Measurements from ENCODE around the gene SYPL2.
"Not testable (repeated sequence)": the region's sequence is repeated elsewhere in the genome, so short reads cannot be mapped to it uniquely, and the experiment has no call there.

SYPL2 gene

DNA sequence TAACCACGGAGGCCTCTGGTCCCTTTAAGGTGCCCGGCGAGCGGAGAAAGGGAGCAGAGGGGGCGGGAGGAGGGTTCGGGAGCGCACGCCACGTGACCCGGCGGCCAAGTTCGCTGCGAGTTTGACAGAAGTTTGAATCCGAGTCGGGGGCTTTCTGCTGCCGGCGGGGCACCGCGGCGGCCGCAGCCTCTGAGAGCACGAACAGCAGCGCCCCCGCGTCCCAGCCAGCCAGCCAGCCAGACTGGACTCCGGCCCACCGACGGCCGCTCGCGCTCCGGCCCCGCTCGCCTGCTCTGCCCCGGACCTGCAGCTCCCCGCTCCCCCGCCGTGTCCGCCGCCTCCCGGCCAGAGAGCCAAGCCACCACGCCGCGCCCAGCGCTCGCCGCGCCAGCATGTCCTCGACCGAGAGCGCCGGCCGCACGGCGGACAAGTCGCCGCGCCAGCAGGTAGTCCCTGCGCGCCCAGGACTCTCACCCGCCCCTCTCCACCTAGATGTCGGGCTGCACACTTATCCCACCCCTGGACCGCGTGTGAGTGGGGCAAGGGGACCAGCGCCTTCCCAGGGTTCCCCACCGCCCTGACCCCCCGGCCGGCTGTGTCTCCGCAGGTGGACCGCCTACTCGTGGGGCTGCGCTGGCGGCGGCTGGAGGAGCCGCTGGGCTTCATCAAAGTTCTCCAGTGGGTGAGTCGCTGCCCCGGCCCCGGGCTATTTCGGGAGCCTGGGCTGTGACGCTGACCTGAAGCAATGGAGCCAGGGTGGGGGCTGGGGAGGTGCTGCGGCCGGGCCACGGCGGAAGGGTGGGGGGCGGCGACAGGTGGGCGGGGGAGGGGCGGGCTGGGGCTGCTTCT lies at the start of gene SYPL2:
TSS of gene SYPL2 (plus strand) at position 95 of the 849 bp plus-strand sequence. CDS start at position 393, 298 bp downstream.
- DNase-seq, result no peak

DNA sequence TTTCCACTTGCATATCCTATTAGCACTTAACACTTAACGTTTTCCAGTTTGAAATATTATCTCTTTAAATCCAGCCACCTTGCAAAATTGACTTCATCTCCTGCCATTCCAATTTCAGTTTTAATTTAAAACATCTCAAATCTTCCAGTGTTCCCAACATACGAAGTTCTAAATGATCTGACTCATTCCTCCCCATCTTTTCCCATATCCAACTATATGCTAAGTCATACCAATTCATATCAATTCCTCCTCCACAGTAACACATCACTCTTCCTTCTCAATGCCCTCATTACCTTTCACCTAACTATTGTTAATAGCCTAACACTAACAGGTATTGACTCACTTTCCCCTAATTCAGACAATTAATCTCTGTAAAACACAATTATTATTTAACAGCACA lies 42.8 kb upstream of the SYPL2 start:
- DNase-seq, result no peak

DNA sequence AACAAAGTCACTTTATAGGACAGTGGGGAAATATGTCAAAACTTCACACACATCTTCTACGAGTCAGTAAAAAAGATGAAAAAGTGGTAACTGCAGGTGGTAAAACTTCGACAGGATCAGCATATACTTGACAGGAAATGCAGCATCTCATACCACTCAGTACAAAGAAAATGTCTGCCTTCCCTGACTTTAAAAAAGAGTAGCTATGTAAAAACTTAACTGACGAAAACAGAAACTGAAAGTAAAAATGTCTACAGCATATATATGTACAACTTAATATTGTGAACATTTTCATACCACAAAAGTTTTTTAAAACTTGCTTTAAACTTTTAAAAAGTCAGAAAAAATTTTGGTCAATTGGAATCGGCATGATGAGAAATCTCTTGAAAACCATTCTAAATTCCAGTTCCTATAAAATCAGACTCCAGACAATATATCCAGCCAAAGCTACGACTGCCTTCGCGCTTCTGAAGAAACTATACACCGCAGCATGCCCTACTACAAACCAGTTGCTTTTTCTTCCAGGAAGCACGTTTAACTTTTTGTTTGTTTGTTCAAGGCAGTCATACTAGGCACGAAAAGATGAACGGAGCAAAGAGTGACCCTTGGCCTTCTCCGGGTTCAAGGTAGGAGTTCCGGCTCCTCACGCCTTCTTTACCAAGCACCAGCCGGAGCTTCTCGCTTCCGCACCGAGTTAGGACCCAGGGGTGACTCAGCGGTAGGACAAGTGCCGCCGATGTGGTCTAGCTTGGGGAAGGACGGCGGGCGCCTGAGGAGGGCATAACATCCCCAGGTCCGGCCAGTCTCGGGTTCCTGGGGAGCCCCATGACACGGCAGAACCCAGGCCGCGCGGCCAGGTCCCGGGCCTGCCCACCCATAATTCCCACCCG lies 40.7 kb upstream of the SYPL2 start:
- no peak for DNase-seq

DNA sequence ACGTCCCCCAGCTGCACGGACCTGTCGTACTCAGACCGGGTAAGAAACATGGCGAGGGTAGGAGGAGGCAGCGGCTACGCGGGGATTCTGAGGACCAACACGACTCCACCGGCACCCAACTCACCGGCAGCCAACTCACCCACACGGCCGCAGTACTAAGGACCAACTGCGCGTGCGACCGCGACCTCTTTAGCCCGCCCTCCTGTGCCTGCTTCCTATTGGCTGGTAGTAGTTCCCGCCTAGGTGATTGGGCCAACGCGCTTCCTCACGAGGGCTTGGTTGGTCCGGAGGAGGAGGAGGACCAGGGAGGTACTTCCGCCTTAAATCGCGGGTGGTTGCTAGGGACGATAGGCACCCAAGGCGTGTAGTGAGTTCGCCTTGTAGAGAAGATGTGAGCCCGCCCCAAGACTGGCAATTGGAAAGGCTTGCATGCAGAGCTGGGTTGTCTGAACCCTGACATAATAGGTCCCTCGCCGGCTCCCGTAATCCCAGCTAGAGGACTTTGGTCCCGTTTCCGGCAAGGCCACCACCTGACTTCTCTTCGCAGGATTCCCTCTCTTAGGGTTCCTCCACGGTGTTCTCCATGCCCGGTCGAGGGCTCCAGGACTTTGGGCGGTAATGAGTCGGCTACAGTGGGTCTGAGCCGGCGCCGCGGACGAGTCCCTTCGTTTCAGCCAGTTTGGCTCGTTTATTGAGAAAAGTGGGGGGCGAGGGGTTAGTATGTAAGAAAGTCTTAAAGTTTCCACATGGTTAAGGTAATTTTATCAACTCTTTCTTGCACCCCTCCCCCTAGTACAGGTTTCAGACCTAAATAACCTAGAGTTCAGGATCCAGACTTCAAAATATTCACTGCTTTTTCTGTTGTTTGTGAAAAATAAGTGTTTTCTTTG lies 39.8 kb upstream of the SYPL2 start, which contains the start of gene PSMA5:
TSS of gene PSMA5 (minus strand) at position 168 of the 890 bp plus-strand sequence. CDS start at position 50, 118 bp downstream.
- peak; percentile 99 for DNase-seq

DNA sequence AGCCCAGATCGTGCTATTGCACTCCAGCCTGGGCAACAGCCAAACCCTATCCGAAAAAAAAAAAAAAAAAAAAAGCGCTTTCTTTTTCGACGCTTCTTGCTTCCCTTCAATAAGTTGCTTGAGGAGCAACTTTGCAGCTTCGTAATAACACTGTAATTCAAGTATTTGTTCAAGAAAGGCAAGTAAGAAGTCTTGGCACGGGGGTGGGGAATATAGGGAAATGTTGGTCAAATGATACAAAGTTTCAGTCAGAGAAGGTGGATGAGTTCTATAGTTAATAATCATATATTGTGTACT lies 39.2 kb upstream of the SYPL2 start:
- no peak for DNase-seq

DNA sequence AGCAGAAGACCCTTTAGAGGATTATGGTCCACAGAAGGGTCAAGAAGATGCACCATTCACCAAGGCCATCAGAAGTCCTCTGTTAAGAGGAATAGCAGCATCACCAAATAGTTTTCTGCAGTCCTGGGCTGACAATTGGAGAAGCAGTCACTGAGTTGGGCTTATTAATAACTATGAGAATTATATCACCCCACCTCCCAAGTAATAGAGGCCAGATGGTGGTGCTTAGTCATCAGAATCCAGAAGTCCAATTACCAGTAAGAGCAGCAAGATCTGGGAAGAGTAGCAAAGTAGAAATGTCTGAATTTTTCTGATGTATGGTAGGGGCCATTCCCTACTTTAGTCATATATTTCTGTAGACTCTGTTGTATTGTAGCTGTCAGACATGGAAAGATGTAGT lies 34.0 kb upstream of the SYPL2 start:
- peak; percentile 64 for DNase-seq

DNA sequence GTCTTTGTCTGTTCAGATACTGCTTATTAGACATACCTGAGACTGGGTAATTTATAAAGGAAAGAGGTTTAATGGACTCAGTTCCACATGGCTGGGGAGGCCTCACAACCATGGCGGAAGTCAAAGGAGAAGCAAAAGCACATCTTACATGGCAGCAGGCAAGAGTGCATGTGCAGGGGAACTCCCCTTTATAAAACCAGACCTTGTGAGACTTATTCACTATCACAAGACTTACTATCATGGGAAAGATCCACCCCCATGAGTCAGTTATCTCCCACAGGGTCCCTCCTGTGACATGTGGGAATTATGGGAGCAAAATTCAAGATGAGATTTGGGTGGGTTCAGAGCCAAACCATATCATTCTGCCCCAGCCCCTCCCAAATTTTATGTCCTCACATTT lies 33.0 kb upstream of the SYPL2 start:
- no peak for DNase-seq

DNA sequence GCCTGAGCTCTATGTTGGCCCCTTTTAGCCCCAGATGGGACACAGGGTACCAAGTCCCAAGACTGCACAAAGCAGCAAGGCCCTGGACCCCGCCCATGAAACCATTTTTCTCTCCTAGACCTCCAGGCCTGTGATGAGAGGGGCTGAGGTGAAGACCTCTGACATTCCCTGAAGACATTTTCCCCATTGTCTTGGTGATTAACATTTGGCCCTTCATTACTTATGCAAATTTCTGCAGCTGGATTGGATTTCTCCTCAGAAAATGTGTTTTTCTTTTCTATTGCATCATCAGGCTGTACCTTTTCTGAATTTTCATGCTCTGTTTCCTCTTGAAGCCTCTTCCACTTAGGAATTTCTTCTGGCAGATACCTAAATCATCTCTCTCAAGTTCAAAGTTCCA lies 31.9 kb upstream of the SYPL2 start:
- DNase-seq, result no peak

DNA sequence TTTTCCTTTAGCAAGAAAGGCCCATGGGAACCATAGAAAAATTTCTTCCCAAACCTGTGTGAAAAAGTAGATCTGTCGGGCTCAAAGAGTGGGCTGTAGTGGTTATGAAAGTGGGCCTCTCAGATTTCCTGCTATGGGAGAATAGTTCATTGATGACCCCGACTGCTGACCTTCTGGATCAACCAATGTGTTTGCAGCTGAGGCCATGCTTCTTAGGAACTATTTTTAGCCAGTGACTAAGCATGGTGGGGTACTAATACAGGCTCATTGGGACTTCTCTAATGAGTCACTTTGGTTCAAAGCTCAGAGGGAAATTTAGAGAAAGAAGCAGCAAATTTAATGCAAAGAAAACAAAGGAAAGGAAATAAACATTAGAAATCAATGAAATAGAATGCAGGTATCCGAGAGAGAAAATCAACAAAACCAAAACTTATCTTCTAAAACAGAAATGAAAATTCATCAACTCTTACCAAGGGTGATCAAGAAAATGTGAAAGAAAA lies 27.5 kb upstream of the SYPL2 start:
- DNase-seq, result no peak

DNA sequence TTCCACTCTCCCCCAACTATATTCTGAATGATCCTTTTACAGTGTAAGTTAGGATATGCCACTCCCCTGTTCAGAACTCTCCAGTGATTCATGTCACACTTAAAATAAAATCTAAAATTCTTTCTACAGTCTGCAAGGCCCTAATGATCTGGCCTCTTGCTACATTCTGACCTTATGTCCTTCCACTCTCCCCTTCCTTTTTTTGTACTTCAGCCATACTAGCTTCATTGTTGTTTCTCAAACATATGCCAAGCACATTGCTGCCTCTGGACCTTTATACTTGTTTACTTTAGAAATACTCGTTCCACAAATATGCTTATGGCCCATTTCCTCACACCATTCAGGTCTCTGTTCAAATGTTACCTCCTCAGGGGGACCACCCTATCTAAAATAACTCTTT lies 25.3 kb upstream of the SYPL2 start:
- DNase-seq, result no peak

DNA sequence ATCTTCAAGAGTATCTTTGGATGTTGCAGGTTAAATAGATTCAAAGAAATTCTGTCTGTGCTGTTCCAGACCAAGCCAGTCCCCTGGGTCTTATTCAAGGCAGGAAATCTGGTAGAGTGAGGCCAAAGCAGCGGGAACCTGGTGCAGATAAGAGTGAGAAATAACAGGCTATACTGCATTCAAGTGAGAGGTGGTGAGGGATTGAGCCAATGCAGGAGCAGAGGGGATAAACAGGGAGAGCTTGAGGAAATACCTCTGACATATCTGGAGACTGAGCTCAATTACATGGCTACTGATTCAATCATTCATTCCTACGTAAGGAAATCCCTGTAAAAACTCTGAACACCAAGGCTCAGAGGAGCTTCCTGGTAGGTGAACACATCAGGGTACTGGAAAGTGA lies 22.9 kb upstream of the SYPL2 start:
- DNase-seq, result no peak

DNA sequence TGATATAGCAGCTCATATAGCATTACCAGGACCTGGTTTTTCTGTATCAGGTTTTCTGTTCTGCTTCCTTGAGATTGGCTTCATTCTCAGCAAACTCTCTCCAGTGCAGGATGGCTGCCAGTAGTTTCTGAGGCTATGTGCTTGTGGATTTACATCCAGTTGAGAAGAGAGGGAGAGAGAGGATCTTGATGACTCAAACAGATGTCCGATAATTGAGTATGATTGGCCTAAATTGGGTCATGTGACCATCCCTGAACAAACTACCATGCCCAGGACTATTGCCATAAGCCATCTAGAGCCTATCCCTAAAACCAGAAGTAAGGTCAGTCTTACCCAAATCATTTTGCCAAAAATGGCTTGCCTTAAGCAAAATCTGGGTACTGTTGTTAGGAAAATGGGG lies 22.0 kb upstream of the SYPL2 start:
- DNase-seq, result no peak

DNA sequence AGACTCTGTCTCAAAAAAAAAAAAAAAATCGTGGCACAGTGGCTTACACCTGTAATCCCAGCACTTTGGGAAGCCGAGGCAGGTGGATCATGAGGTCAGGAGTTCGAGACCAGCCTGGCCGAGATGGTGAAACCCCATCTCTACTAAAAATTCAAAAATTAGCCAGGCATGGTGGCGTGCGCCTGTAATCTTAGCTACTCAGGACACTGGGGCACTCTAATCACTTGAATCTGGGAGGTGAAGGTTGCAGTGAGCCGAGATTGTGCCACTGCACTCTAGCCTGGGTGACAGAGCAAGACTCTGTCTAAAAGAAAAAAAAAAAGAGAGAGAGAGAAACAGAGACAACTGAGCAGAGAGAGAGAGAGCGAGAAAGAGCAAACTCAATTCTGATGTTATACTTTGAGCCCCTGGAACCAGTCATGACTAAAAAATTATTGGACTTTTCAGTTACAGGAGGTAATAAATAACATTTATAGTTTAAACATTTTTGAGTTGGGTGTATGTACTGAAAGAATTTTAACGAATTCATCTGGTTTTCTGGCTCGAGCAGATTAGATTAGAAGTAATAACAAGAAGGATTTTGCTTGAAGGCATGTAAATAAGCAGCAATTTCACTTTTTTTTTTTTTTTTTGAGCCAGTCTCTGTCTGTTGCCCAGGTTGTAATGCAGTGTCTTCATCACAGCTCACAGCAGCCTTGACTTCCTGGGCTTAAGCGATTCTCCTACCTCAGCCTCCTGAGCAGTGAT lies 20.2 kb upstream of the SYPL2 start:
- not testable (repeated sequence) for DNase-seq

DNA sequence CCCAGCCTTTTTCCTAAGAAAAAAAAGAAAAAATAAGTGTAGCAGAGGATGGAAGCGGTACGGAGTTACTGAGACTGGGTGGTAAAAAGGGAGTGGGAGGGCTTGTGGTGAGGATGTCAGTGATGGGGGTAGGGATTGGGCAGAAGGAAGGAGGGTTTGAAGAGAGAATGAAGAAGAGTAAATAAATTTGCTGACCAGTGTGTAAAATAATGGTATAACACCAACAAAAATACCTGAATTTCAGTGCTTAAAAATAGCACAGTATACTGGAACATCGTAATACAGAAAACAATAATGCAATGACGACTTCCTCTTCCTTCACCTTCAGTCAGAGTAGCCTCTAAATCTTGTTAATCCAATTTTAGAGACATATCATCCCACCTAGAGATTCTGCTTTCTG lies 18.8 kb upstream of the SYPL2 start:
- no peak for DNase-seq

DNA sequence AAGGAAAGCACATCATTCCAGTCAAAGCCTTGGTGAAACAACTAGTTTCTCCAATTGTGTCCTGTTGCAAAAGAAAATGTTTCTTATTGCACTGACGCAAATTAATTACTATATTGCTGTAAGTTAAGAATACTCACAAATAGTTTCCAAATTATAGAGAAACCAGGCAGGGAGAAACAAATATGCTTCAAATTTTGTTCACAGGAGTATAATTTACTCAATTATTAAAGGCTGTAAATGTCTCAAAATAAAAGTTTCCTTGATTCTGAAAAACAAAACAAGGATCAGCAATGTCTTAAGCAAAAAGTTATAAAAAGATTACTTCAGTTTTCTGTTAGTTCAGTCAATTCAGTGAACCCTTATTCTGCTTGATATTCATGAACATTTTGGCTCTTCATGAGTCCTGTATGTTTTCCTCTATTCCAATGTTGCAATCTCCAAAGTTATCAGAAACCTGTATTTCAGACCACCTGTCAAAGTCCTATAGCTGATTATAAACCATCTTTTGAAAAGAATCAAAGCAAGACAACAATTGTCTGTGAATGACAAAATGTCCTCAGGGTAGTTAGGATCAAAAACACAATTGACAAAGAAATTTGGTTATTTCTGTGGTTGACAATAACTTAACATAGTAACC lies 11.7 kb upstream of the SYPL2 start:
- no peak for DNase-seq

DNA sequence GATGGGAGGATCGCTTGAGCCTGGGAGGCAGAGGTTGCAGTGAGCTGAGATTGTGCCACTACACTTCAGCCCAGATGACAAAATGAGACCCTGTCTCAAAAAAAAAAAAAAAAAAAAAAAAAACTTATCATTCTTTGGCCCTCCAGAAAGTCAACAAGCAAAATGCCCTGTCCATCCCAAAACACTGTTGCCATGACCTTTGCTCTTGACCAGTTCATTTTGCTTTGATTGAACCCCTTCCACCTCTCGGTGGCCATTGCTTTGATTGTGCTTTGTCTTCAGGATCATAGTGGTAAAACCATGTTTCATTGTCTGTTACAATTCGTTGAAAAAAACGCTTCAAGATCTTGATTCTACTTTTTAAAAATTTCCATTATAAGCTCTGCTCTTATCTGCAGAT lies 8.5 kb upstream of the SYPL2 start:
- no peak for DNase-seq

DNA sequence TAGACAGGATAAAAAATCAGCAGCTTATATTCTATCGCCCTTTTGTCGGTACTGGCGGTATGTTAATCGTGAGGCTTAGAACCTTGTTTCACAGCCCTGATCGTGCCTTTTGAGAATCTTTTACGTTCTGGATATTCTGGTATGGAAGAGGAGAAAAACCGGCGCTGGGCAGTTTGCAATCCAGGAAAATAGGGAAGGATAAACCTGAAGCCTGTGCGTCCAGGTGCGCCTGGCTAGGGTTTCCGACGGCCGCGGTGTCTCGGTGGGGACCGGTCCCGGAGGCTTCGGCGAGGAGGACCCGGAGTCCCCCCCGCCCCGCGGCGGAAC lies 258 bp upstream of the SYPL2 start:
- DNase-seq, result no peak

DNA sequence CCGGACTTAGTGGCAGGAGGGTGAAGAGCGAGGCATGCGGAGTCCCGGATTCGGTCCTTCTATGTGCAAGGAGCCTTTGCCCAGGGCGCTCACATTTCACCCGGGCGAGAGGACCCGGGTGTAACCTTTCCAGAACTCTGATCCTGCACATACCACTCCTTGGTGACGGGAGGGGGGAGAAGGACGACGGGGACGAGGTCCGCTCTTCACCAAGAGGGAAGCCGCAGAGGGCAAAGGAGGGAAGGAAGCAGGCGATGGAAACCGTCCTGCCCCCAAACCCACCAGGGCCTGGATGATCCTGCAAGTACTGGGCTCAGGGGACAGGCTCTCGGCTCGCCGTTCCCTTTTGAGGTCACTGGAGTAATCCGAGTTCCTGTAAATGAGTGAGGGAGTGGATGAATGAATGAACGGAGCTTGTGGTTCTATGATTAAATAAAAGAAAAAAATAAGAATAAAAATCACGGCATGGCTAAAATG lies 993 bp downstream of the SYPL2 start:
- no peak for DNase-seq

DNA sequence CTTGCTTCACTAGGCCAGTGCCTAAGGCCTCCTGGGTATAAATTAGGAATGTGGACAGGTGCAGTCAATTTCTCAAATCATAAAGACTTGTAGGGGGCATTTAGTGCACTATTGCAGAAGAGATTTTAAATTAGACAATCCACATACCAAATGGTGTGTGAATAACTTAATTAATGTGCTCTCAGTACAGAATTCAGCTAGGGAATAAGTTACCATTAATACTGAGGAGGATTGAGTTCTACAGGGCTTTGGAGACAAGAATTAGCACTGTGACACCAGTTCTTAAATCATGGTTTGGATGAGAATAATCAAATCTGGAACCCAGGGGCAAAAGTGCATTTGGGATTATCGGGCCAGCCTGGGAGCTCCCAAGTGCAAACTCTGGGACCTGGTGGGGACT lies 1.7 kb downstream of the SYPL2 start:
- DNase-seq, result no peak

DNA sequence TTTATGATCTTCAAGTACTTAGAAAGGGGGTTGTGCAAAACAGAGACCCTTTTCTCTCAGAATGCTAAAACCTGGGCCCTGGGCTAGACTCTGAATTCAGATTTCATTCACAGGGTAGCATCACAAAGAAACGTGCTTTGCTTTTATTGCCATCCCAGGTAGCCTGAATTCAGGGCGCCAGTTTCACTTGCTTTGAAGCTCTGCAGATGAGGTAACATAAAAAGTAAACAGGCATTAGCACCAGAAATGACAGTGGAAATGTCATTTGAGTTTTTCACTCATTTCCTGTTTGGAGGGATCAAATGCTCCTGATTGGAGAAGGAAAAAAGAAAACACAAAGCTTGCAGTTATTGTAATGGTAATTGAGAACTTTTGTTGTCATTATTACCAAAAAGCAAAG lies 2.6 kb downstream of the SYPL2 start:
- no peak for DNase-seq

DNA sequence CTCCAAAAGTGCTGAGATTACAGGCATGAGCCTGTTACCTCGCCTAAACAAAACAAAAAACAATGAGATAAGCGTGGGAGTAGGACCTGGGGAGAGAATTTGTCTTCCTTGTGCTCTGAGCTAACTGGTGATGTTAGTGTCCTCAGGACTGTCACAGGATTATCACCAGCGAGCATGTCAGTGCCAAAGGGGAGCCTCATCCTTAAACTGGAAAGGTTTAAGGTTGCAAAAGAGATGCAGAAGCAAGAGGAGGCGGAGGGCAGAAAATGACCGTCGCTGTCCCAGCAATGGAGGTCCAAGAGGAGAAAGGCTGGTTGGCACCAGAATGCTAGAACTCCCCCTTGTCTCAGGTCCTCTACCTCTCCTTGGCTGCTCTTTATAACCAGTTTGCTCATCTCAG lies 3.9 kb downstream of the SYPL2 start:
- DNase-seq, result no peak

DNA sequence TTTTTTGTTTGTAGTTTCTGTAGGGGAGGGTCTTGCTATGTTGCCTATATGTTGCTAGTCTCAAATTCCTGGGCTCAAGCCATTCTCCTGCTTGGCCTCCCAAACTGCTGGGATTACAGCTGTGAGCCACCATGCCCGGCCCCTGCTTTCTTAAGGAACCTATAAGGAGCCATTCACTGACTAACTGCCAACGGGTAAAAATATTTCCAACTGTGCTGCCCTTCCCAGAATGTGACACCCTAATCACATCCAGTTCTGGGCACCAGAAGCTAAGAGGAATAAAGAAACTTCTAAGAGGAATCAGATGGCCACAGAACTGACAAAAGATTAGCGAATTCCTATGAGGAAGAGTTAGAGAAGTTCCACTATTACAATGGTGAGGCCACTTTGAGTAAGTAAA lies 6.4 kb downstream of the SYPL2 start:
- no peak for DNase-seq
